ENCODE data around the gene SLC4A8.

The SLC4A8 gene

GRCh38 chr12:51520576-51521325 is 96.1 kb downstream of the SLC4A8 start:
- FAIRE-seq = no peak
- DNase-seq (ENCODE audit: insufficient read length, low spot score) = no peak

DNA sequence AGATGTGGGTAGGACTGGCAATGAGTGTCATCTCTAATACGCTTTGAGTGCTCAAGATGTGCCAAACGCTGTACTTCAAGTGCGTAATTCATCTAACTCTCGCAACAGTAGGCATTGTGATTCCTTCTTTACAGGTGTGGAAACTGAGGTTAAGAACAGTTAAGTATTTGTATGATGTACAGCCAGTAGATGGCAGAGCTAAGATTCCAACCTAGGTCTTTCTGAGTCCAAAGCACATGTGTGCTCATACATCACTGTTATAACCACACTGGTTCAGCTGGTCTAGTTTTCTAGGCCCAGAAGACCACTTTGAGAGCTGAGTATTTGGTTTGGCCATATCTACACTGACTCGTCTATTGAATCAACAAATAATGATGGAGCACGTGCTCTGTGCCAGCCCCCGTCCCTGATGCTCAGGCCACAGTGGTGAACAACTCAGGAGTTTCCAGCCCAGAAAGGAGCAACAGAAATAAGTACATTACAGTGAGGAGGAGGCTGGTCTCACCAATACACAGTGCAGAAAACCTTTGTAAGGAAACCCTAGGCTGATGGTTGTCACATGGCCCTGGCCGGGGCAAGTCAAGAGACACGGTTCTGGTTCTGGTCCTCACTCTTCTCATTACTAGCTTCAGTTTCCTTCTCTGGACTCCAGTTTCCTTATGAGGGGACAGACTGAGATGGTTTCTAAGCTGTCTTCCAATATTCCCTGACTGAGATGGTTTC is 97.1 kb downstream of the SLC4A8 start:
- DNase-seq (ENCODE audit: insufficient read length, low spot score) (no peak), FAIRE-seq (no peak)

DNA sequence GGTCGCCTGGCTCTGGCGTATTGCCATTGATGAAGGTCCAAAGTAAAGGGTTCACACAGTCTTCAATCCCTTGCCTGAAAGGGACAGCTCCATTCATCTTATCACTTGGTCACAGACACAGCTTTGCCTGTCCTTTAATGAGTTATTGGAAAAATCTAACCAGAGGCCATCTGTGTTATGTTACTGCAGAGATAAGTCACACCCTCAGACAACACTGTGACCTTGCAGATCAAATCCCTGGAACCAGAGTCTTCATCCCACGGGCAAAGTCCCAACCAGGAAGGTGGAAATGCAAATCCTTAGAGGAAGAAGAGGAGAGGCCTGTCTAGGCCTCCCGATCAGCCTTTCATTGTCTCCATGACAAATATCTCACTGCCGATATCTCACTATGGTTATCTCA is 98.1 kb downstream of the SLC4A8 start:
- FAIRE-seq (no peak), DNase-seq (ENCODE audit: insufficient read length, low spot score) (no peak)

DNA sequence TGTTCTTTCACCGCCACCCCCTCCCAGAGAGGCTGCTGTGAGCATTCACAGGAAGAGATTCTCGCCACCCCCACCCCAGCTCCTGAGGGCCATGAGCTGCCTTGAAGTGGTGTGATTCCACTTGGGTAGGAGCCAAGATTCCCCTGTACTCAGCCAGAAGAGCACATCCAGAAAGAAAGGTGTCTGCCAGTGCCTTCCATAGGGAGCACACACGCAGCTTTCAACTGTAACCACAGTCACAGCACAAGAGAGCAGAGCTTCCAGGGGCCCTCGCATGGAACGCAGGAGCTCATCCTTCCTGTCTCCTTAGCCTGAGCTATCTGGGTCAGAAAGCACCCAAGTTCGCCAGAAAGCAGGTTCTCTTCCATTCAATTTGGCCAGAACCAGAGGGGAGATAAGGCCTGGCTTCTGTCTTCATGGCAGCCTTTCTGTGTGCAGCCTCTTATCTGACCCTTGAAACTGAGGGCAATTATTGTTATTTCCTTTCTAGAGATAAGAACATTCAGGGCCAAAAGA is 99.8 kb downstream of the SLC4A8 start:
- no peak for FAIRE-seq
- no peak for DNase-seq (ENCODE audit: insufficient read length, low spot score)

DNA sequence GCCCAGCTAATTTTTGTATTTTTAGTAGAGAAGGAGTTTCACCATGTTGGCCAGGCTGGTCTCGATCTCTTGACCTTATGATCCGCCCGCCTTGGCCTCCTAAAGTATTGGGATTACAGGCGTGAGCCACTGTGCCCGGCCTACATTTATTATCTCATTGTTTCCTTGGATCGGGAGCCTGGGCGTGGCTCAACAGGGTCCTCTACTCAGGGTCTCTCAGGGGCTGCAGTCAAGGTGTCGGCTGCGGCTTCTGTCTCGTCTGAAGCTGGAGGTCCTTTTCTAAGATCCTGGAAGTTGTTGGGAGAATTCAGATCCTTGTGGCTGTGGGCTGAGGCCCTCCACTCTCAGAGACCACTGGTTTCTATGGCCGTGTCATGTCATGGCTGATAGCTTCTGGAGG is 100.9 kb downstream of the SLC4A8 start:
- FAIRE-seq (no peak), DNase-seq (ENCODE audit: insufficient read length, low spot score) (no peak)

- DNase-seq (ENCODE audit: insufficient read length, low spot score) = no peak
- no peak for FAIRE-seq
Measured at GRCh38 chr12:51527966-51528365, 103.3 kb downstream of the SLC4A8 start.

DNA sequence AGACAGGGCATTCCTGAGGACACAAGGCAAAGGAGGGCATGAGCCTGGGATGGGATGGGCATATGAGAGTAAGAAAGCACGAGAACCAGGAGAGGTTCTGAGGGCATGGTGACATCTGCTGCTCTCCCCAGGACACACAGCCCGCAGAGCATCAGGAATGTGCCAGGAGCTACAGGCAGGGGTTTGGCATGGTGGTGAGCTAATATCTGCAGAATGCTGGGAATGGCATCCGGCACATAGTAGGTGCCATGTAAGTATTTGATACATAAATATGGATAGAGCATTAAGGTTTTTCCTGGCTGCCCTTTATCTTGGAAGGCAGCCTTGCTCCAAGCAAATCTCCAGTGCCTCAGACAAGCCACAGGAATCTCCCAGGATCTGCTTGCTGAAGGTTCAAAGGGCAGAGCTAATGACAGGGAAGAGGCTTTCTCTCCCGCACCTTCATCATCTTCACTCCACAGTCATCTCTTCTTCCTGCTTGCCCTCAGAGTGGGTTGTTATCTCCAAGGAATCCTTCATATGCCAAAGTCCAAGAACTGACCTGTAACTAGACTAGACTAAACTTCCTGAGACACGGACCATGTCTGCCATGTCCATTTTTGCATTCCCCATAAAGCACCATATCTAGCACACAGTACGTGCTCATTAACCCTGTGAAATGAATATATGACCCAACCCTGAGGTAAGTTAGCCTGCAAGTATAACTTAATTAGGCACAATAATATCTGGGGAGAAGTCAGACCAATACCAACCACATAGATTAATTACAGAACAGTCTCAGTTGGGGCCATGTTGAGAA is 104.4 kb downstream of the SLC4A8 start:
- FAIRE-seq (peak; percentile 52), DNase-seq (ENCODE audit: insufficient read length, low spot score) (peak; percentile 19)

- DNase-seq (ENCODE audit: insufficient read length, low spot score) = no peak
- FAIRE-seq = no peak
Measured at GRCh38 chr12:51529651-51529970, 105.0 kb downstream of the SLC4A8 start.

DNA sequence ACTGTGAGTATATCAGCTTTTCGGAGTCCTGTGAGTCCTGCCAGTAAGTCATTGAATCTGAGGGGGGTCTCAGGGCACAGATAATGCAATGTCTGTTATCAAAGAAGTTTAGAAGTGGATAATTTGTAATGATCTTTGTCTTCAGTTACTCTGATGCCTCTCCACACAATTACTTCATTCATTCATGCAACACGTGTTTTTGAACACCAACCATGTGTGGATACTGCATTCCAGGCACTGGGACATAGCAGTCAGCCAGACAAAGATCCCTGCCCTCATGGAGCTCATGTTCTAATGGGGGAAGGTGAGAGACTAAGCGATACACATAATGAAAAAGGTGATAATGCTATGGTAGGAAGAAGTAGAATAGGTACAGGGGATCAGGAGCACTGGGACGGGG is 105.6 kb downstream of the SLC4A8 start:
- FAIRE-seq (no peak), DNase-seq (ENCODE audit: insufficient read length, low spot score) (no peak)

- DNase-seq (ENCODE audit: insufficient read length, low spot score) = no peak
- peak; percentile 66 for FAIRE-seq
Measured at GRCh38 chr12:51531284-51531977, 106.8 kb downstream of the SLC4A8 start.

- FAIRE-seq = no peak
Measured at GRCh38 chr12:51531978-51532497, 107.4 kb downstream of the SLC4A8 start.

DNA sequence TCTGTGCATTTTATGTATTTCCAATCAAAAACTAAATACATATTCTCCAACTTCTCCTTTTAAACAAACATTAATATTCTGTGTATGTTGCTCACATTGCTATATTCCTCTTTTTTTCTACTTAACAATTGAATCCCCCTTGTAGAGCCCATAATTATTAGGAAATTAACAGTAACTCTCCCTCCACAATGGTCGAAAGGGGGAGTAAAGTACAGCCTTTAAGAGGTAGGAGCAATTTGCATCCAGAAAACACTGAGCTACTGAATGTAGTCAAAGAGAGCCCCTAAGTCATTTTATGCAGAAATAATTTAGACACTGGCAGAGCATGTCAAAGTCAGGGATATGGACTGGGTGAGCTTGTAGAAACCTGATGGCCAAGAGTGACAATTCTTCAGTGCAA is 109.2 kb downstream of the SLC4A8 start:
- FAIRE-seq (no peak), DNase-seq (ENCODE audit: insufficient read length, low spot score) (no peak)

More at GRCh38 chr12:51531978-51532497, 107.4 kb downstream of the SLC4A8 start:
- peak; percentile 81 for DNase-seq (ENCODE audit: insufficient read length, low spot score)

GRCh38 chr12:51534216-51535074 is 109.8 kb downstream of the SLC4A8 start:
- DNase-seq (ENCODE audit: insufficient read length, low spot score) (no peak), FAIRE-seq (no peak)

GRCh38 chr12:51536159-51536558 is 111.5 kb downstream of the SLC4A8 start:
- DNase-seq (ENCODE audit: insufficient read length, low spot score) (no peak), FAIRE-seq (no peak)

- DNase-seq (ENCODE audit: insufficient read length, low spot score) = no peak
- no peak for FAIRE-seq
Measured at GRCh38 chr12:51538149-51538548, 113.5 kb downstream of the SLC4A8 start.

DNA sequence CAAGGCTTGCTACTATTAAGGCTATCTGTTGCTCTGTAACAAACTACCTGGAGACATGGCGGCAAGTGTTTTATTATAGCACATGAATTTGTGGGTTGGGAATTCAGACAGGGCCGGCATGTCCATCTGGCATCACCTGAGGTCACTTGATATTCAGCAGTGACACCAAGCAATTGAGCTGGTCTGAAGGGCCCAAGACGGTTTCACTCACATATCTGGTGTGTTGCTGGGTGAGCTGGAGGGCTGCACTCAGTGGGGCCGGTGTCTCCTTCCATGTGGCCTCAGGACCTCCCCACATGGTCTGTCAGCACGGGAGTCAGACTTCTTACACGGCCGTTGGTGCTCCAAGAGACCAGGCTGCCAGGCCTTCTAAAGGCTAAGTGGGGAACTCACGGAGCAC is 114.0 kb downstream of the SLC4A8 start:
- DNase-seq (ENCODE audit: insufficient read length, low spot score) (no peak), FAIRE-seq (no peak)

DNA sequence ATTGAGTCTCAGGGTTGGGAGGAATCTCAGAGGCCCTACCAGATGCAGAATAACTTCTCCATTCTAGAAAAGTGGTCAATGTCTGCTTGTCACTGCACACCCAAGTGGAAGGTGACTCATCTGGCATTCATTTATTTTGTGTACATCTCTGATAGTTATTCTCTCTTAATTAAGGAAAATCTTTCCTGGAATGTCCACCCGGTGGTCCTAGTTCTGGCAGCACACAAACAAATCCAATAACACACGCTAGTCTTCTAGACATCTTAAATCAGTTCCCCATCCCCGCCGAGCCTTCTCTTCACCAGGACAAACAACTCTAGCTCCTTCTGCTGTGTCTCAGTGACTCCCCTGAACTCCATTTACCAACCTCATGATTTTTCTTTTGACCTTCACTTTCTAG is 116.4 kb downstream of the SLC4A8 start:
- FAIRE-seq (no peak), DNase-seq (ENCODE audit: insufficient read length, low spot score) (no peak)

GRCh38 chr12:51546097-51546496 is 121.5 kb downstream of the SLC4A8 start:
- FAIRE-seq (no peak), DNase-seq (ENCODE audit: insufficient read length, low spot score) (no peak)

GRCh38 chr12:51547606-51548005 is 123.0 kb downstream of the SLC4A8 start:
- DNase-seq (ENCODE audit: insufficient read length, low spot score) (no peak), FAIRE-seq (no peak)

GRCh38 chr12:51548241-51548640 is 123.6 kb downstream of the SLC4A8 start:
- FAIRE-seq = no peak
- DNase-seq (ENCODE audit: insufficient read length, low spot score) = no peak

Data from HTR-8/SVneo (cell line).